Putamen (tissue), 1 donor: ENCODE data around the gene DGUOK.
A peak's percentile ranks its signal among the peaks of the same experiment; 100 is the strongest.
"Not testable (repeated sequence)": the region's sequence is repeated elsewhere in the genome, so short reads cannot be mapped to it uniquely, and the experiment has no call there.

Experiments used
- DNase-seq: peaks from one replicate; pipeline ENCODE4 v3.0.0-alpha.2; 2016; ENCODE audit warnings: low spot score

Gene DGUOK

DNA sequence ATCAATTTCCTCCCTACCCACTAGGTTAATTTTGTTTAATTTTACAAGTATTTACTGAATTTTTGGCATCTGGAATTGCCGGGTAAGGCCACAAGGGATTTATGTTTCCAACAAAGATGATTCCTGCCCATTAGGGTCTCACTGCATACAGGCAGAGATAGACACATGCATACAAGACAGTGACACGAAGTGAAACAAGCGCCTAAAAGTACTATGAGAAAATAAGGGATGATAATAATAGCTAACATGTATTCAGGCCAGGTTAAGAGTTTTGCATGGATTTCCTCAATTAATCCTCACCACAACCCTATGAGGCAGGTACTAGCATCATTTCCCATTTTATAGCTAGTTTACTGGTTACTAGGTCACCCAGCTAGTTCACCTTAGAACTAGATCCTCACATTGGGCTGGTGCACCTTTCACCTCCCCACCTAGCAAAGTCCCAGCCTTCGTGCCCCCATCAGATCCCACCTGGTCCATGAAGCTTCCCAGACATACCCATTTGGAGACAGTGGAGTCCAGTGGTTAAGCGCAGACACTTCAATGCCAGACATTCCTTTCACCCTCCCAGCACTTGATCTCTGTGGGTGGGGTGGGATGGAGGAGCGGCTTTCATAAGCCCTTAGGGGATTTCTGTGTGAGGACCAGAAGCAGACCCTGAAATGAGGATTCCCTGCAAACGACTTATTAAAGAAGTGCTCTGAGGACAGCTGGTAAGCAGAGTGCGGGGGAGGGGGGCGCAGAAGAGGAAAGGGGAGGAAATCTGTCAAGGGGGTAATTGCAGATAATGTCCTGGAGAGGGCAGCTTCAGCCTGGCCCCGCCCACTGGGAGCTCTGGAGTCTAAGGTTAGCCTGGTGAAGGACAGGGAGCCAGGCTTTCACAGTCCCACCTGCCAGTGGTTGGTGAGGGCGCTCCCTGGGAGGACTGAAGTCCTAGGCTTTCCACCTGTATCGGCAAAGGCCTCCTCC, 5.8 kb upstream of the DGUOK start:
- DNase-seq: no peak

DNA sequence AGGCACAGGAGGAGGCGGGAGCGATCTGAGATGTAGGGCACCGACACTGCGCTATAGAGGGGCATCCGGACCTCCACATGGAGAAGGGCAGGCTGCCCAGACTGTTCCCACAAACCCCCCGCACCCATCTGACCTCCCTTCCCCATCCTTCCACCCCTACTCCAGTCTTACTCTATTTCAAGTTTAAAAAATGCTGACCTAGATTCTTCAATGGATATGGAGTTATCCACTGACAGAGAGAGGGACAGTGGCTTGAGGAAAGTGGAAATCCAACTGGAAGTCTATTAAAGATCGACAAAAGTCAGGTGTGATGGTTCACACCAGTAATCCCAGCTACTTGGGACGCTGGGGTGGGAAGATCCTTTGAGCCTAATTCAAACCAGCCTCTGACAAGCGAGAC, 5.1 kb upstream of the DGUOK start:
- DNase-seq: no peak

DNA sequence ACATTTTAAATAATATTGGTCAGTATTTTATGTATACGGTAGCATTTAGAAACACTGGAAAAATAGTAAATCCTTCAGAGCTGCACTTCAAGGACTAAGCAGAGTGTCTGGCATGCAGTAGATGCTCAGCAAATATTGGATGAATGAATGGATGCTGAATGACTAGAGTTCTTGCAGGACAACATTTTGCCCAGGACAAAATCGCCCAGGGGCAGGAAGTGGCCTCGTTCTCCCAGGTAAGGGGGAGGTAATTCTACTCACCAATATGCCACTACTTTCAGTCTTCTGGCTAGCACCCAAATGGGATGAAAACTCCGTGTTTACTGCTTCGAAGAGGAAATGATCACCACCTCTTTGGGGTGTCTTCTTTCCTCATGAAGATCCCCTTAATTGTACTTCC, 4.0 kb upstream of the DGUOK start:
- no peak for DNase-seq

DNA sequence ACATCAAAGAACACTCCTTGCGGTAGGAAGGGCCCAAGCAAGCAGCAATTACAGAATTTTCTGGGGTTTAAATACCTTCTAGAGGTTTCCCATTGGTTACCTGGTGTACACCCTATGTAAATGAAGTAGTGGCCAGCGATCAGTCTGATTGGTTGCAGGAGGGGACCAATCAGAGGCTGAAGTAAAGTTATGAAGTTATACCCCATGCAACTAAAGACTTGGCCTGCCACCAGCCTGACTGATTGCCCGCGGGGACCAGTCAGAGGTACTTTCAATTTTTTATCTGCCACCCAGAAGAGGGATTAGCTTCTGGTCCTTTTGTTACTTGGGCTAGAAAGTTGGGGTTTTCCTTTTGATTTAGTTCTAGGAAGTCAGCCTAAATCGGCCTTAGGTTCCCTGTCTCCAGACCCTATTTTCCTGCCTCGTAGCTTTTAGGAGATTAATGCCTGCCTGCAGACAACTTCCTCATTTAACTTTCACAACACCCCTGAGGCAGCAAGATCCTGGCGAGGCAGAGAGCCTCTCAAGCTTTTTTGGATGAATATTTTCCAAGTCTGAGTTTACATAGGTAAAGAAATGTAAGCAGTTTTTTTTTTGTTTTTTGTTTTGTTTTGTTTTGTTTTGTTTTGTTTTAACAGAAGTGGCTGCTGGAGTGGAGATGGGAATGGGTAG, 1.5 kb upstream of the DGUOK start:
- no peak for DNase-seq

DNA sequence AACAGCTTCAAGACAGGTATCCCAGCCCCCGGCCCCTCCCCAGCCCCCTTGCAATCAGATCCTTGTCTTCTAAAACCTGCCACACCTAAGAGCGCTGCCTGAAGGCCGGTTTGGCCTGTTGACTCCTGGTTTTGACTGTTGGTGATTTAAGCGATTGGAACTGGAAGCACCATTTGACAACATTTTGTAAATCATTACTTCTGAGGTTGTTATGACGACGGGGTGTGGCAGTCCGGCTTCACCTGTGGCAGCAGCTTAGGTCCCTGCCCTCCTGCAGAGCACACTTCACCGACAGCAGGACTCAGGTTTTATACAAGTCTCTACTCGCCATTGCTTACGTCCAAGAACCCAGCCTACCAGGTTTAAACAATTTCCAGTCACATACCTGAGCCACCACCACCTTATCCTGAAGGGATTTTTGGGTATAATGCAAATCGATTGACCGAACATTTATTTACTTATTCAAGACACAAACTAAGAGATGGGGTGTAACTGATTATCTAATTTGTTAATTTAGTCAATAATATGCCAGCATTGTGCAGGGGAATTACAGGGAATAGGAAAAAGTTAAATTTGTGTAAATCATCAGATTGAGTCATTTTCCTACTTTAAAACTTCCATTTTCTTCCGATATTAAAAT, 707 bp upstream of the DGUOK start:
- DNase-seq: no peak

DNA sequence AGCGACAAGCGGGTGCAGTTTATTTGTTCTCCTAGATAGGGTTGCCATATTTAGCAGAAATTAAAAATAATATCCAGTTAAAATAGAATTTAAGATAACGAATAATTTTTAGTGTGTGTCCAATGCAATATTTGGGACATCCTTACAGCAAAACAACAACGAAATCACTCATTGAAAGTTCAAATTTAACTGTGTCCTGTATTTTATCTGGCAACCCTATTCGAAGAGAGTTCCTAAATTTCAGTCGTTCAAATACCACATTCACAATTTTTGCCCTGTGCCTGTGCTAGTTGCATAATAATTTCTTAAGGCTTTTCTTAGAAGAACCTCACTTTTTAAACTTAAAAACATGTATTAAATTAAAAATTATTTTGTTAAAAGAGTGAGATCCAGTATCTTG, 664 bp downstream of the DGUOK start:
- no peak for DNase-seq

GRCh38 chr2:73928963-73929347, 2.3 kb downstream of the DGUOK start:
- DNase-seq: no peak

DNA sequence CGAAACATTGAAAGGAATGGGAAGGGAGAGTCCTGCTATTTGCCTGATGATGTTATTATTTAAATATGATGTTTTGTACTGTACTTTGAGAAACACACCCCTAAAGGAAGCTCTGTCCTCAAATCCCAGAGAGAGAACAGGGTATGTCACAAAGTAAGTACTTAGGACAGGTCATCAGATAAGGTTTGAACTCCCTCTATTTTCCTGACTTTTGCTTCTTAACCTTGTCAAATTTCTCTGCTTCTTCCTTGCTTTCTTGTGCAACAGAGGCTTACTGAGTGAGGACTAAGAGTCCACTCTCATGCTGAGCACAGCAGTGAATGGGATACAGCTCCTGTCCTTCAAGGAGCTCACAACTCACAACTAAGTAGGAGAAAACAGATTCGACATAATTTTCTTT, 3.7 kb downstream of the DGUOK start:
- DNase-seq: no peak

DNA sequence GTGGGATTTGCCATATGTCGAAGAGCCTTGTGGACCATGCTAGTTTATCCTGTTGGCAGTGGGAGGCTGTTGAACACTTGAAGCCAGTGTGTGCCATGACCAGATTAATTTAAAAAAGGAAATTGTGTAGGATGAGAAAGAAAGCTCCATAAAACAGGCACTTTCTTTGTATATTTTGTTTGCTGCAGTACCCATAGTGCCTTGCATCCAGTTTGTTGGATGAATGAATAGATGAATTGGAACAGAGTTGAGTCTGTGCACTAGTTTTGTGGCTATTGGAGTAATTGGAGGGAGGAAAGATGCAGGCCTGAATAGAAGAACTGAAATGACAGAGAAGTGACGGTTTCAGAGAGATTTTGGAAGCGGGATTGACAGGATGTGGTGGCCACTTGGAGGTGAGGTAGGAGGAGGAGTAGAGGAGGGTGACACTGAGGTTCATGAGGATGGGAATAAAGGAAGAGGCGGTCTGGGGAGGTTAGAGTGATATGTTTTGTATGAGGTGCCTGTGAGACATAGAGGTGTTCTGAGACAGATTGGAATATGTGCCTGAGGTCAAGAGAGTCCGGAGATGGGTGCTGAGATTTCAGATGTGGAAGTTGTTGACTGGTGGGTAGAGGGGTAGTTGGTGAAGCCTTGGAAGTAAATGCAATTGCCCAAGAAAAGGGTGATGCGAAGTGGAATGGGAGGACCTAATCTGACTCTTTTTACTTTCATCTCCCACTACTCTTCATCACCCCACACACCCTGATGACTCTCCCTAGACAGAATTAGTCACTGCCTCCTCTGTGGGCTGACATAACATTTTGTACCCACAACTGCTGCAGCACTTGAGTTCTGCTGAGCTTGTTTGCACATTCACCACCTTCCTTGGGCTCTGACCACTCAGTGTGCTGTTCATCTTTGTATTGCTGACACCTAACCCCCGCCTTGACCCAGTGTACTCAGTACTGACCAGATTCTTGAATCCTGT, 5.1 kb downstream of the DGUOK start:
- DNase-seq: peak; percentile 69

DNA sequence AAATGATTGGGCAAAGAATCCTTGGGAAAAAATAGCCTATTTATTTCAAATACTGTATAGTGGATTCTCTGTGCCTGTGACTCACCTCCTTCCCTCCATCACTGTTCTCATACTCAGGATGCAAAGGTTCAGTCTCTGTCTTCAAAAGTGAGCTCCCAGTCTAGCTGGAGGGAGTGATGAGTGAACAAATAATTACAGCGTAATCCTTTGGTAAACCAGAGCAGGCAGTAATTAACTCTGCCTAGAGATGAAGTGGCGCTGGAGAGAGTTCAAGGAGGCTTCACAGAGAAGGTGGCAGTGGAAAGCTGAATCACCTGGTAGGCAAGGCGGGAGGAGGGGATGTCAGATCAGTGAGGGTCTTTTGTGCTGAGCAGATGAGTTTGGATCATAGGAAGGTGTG, 6.5 kb downstream of the DGUOK start:
- no peak for DNase-seq

GRCh38 chr2:73935641-73936040, 9.0 kb downstream of the DGUOK start:
- DNase-seq: no peak

- no peak for DNase-seq
Measured at GRCh38 chr2:73937103-73937885, 10.6 kb downstream of the DGUOK start.

- no peak for DNase-seq
Measured at GRCh38 chr2:73937899-73938298, 11.2 kb downstream of the DGUOK start.

DNA sequence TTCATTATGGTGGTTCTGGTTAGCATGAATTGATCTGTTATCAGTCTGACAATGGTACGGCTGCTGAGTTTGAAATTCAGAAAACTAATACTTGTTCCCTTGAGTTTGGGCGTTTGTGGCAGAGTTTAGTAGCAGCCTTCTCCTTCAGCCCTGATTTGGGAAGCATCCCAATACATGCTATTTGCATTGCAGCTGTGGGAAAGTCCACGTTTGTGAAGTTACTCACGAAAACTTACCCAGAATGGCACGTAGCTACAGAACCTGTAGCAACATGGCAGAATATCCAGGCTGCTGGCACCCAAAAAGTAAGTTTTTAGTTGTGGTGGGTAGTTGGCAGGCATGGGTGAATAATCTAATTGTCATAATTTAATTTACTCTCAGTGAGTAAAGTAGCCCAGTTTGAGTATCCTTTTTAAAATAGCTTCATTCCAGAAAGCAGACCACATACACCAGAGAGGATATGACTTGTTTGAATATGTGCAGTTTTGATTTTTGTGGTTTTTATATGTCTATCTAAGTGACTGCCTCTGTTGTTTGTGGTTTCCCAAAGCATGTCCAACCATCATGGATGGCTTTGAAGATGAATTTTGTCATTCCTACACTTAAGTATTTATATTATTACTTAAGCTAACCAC, 12.2 kb downstream of the DGUOK start:
- DNase-seq: no peak

GRCh38 chr2:73939419-73939818, 12.7 kb downstream of the DGUOK start:
- DNase-seq: no peak

- DNase-seq: not testable (repeated sequence)
Measured at GRCh38 chr2:73940066-73940465, 13.4 kb downstream of the DGUOK start.

DNA sequence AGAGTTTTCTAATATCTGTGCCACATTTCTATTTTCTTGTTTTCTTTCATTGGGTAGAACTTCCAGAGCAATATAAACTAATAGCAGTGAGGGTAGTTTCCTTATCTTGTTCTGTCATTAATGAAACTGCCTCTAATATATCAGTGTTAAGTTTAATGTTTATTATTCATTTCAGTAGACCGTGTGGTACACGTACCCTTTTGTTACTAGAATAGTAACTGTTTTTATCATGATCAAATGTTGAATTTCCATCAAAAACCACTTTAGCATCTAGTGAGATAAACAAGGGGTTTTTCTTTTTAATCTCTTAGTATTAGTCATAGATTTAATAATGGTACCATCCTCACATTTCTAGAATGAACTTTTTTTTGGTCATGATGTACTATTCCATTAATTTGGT, 16.0 kb downstream of the DGUOK start:
- no peak for DNase-seq

DNA sequence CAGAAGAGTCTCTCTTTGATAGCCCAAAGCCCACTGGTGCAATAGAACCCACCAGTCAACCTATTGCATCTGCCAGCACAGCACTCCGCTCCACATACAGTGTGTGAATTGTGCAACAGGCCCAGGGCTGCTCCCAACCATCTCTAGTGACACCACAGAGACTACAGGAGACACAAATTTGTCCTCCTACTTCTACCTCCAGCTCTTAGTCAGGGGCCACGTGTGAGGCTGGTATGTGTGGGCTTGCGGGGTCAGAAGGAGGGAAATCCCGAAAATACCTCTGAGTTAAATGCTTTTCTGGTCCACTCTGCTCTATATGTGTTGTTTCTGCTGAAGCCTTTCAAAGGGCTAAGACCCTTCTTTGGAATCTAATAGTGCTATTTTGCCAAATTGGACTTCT, 18.0 kb downstream of the DGUOK start:
- no peak for DNase-seq

- no peak for DNase-seq
Measured at GRCh38 chr2:73946215-73946614, 19.5 kb downstream of the DGUOK start.

- no peak for DNase-seq
Measured at GRCh38 chr2:73946666-73947065, 20.0 kb downstream of the DGUOK start.
